Activated naive CD4-positive, alpha-beta T cell (primary cell): Measurements from ENCODE around the gene TRIM74.
"Not testable (repeated sequence)": the region's sequence is repeated elsewhere in the genome, so short reads cannot be mapped to it uniquely, and the experiment has no call there.

Experiments used
- DNase-seq, 4 experiments: peaks; one replicate each; lab custom pipeline; 2025; lab: John Stamatoyannopoulos, UW

TRIM74 gene

GRCh38 chr7:72968980-72969516 is at the start of gene TRIM74:
TSS of gene TRIM74 (minus strand) at chr7:72969466. CDS start at chr7:72966157, 3,309 bp downstream.
- not testable (repeated sequence) for DNase-seq

- DNase-seq, result not testable (repeated sequence)
Observed at GRCh38 chr7:73006491-73006890, 37.2 kb upstream of the TRIM74 start.

- not testable (repeated sequence) for DNase-seq
Observed at GRCh38 chr7:73005693-73006447, 36.6 kb upstream of the TRIM74 start.

- DNase-seq, result not testable (repeated sequence)
Observed at GRCh38 chr7:73005356-73005692, 36.1 kb upstream of the TRIM74 start.

GRCh38 chr7:72997887-72998468 is 28.7 kb upstream of the TRIM74 start:
- DNase-seq, result not testable (repeated sequence)

- DNase-seq, result not testable (repeated sequence)
Observed at GRCh38 chr7:72997447-72997846, 28.2 kb upstream of the TRIM74 start.

GRCh38 chr7:72995484-72995883 is 26.2 kb upstream of the TRIM74 start:
- DNase-seq, result not testable (repeated sequence)

GRCh38 chr7:72990146-72990913 is 21.1 kb upstream of the TRIM74 start:
- not testable (repeated sequence) for DNase-seq

GRCh38 chr7:72982084-72982483 is 12.8 kb upstream of the TRIM74 start:
- not testable (repeated sequence) for DNase-seq

- not testable (repeated sequence) for DNase-seq
Observed at GRCh38 chr7:72980382-72980781, 11.1 kb upstream of the TRIM74 start.

GRCh38 chr7:72976434-72976833 is 7.2 kb upstream of the TRIM74 start:
- DNase-seq, result not testable (repeated sequence)

GRCh38 chr7:72975656-72976286 is 6.5 kb upstream of the TRIM74 start:
- not testable (repeated sequence) for DNase-seq

GRCh38 chr7:72974781-72975180 is 5.5 kb upstream of the TRIM74 start:
- DNase-seq, result not testable (repeated sequence)

GRCh38 chr7:72971505-72971904 is 2.2 kb upstream of the TRIM74 start:
- DNase-seq, result not testable (repeated sequence)

- DNase-seq, result not testable (repeated sequence)
Observed at GRCh38 chr7:72969688-72970087, 422 bp upstream of the TRIM74 start.

- not testable (repeated sequence) for DNase-seq
Observed at GRCh38 chr7:72966892-72967291, 2.4 kb downstream of the TRIM74 start.

- DNase-seq, result not testable (repeated sequence)
Observed at GRCh38 chr7:72965186-72965975, 3.9 kb downstream of the TRIM74 start.

GRCh38 chr7:72963056-72963455 is 6.2 kb downstream of the TRIM74 start:
- not testable (repeated sequence) for DNase-seq

GRCh38 chr7:72961346-72961650 is 8.0 kb downstream of the TRIM74 start:
- not testable (repeated sequence) for DNase-seq

- DNase-seq, result not testable (repeated sequence)
Observed at GRCh38 chr7:72960626-72961345, 8.5 kb downstream of the TRIM74 start.

GRCh38 chr7:72960029-72960428 is 9.2 kb downstream of the TRIM74 start:
- DNase-seq, result not testable (repeated sequence)
